Nephron progenitor cell (in vitro differentiated cells): ENCODE measurements around the gene ERG28.
"Not testable (repeated sequence)": the region's sequence is repeated elsewhere in the genome, so short reads cannot be mapped to it uniquely, and the experiment has no call there.

Experiments
- DNase-seq: peaks from one replicate; pipeline ENCODE4 v3.0.0; 2021
- H3K27ac Mint-ChIP-seq: 2 replicates; pipeline ENCODE4 v1.8.0; 2021; ENCODE audit warnings: mild to moderate bottlenecking, moderate library complexity, mixed read lengths
- H3K27me3 Mint-ChIP-seq: 2 replicates; pipeline ENCODE4 v1.8.0; 2021; ENCODE audit warnings: mild to moderate bottlenecking, low read depth, mixed read lengths; ENCODE audit not compliant: poor library complexity
- H3K36me3 Mint-ChIP-seq: 2 replicates; pipeline ENCODE4 v1.8.0; 2021; ENCODE audit warnings: low read depth, mixed read lengths
- H3K4me1 Mint-ChIP-seq: 2 replicates; pipeline ENCODE4 v1.8.0; 2021; ENCODE audit warnings: mixed read lengths
- H3K4me3 Mint-ChIP-seq: 2 replicates; pipeline ENCODE4 v1.8.0; 2021; ENCODE audit warnings: mild to moderate bottlenecking, moderate library complexity, mixed read lengths
- H3K9me3 Mint-ChIP-seq: 2 replicates; pipeline ENCODE4 v1.8.0; 2021; ENCODE audit warnings: mild to moderate bottlenecking, moderate library complexity, mixed read lengths
- CTCF ChIP-seq: fragments of 200-600 bp; sonication (generic); IDR thresholded peaks from 2 replicates; pipeline ENCODE4 v1.5.0; 2021; ENCODE audit warnings: antibody characterized with exemption

The ERG28 gene

GRCh38 chr14:75602503-75602902, 58.2 kb downstream of the ERG28 start:
- H3K4me3 Mint-ChIP-seq, result no peak overlapping the region
- H3K27ac Mint-ChIP-seq, result no peak overlapping the region
- peaks cover 5% of the 10 kb centered on the region for H3K27me3 Mint-ChIP-seq

GRCh38 chr14:75601061-75601460, 59.6 kb downstream of the ERG28 start:
- H3K27me3 Mint-ChIP-seq, DNase-seq, H3K36me3 Mint-ChIP-seq, H3K9me3 Mint-ChIP-seq, H3K4me3 Mint-ChIP-seq, H3K27ac Mint-ChIP-seq: not testable (repeated sequence)
- H3K4me1 Mint-ChIP-seq, result peaks cover 22% of the 10 kb centered on the region

More at GRCh38 chr14:75602503-75602902, 58.2 kb downstream of the ERG28 start:
- DNase-seq, result no peak
- no peaks in the 10 kb centered on the region for H3K36me3 Mint-ChIP-seq
- peaks cover 22% of the 10 kb centered on the region for H3K4me1 Mint-ChIP-seq
- no peak for TF ChIP-seq CTCF
- H3K9me3 Mint-ChIP-seq, result peaks cover 4% of the 10 kb centered on the region

- DNase-seq, H3K27ac Mint-ChIP-seq, H3K9me3 Mint-ChIP-seq, H3K27me3 Mint-ChIP-seq, H3K36me3 Mint-ChIP-seq, H3K4me3 Mint-ChIP-seq: not testable (repeated sequence)
- H3K4me1 Mint-ChIP-seq, result peaks cover 14% of the 10 kb centered on the region
Observed at GRCh38 chr14:75600100-75600499, 60.6 kb downstream of the ERG28 start.
